ENCODE data around the gene TAF15. TPM values are rescaled to one million over a fixed set of nuclear protein-coding genes. Genes with fewer than 3 reads are reported as not detected.

TAF15 gene
- polyA plus RNA-seq, 1 of the 3 experiments (the other 2 are of a cell fraction): 78.0 TPM

GRCh38 chr17:35799942-35800341 lies 9.3 kb upstream of the TAF15 start (continued):
- TF ChIP-seq, protein P1, sequence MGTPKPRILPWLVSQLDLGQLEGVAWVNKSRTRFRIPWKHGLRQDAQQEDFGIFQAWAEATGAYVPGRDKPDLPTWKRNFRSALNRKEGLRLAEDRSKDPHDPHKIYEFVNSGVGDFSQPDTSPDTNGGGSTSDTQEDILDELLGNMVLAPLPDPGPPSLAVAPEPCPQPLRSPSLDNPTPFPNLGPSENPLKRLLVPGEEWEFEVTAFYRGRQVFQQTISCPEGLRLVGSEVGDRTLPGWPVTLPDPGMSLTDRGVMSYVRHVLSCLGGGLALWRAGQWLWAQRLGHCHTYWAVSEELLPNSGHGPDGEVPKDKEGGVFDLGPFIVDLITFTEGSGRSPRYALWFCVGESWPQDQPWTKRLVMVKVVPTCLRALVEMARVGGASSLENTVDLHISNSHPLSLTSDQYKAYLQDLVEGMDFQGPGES (IDR thresholded peaks at IDR 0.05; ENCODE audit: low read depth, low read length): no peak
- TF ChIP-seq RXRA (IDR thresholded peaks at IDR 0.05; ENCODE audit: borderline replicate concordance, low read depth) (no peak), TEAD4 (IDR thresholded peaks at IDR 0.05; ENCODE audit: borderline replicate concordance, insufficient read depth) (no peak), RFX5 (IDR thresholded peaks at IDR 0.05; ENCODE audit: low read length) (peak; percentile 31; the same call in 1 of the 2 replicates), CHD2 (IDR thresholded peaks at IDR 0.05; ENCODE audit: low read length, partially characterized antibody) (peak; percentile 60), POLR2AphosphoS5 (IDR thresholded peaks at IDR 0.05; ENCODE audit: low read depth, low read length) (no peak), NFIC (IDR thresholded peaks at IDR 0.05; ENCODE audit: borderline replicate concordance) (peak; percentile 84), ZBTB33 (IDR thresholded peaks at IDR 0.05; ENCODE audit: borderline replicate concordance, low read depth) (no peak), YY1 (IDR thresholded peaks at IDR 0.05; ENCODE audit: low read depth) (no peak), EZH2phosphoT487 (IDR thresholded peaks at IDR 0.05; ENCODE audit: borderline replicate concordance, low read depth) (no peak), GATA2 (CRISPR knock-in tag; IDR thresholded peaks at IDR 0.05) (no peak), SIN3A (IDR thresholded peaks at IDR 0.05; ENCODE audit: borderline replicate concordance, low read depth, low read length) (no peak), FOSL2 (IDR thresholded peaks at IDR 0.05; ENCODE audit: borderline replicate concordance, low read depth) (no peak), EP300 (IDR thresholded peaks at IDR 0.05; ENCODE audit: borderline replicate concordance in 1 of 2, low read depth in 1 of 2, low read length in 1 of 2) (peak in 1 of 2 experiments; percentile 80; a peak in 2 of 4 replicates), FOXJ3 (CRISPR knock-in tag; IDR thresholded peaks at IDR 0.05) (peak; percentile 66; the same call in 1 of the 2 replicates), NRF1 (IDR thresholded peaks at IDR 0.05; ENCODE audit: low read depth, low read length) (no peak), MXI1 (IDR thresholded peaks at IDR 0.05; ENCODE audit: low read depth, low read length) (peak; percentile 89), USF2 (IDR thresholded peaks at IDR 0.05; ENCODE audit: borderline replicate concordance, low read depth, low read length) (no peak), TAF1 (IDR thresholded peaks at IDR 0.05; ENCODE audit: borderline replicate concordance, low read depth, low read length) (no peak), JUND (IDR thresholded peaks at IDR 0.05) (no peak)
- TF ChIP-seq, protein P2, sequence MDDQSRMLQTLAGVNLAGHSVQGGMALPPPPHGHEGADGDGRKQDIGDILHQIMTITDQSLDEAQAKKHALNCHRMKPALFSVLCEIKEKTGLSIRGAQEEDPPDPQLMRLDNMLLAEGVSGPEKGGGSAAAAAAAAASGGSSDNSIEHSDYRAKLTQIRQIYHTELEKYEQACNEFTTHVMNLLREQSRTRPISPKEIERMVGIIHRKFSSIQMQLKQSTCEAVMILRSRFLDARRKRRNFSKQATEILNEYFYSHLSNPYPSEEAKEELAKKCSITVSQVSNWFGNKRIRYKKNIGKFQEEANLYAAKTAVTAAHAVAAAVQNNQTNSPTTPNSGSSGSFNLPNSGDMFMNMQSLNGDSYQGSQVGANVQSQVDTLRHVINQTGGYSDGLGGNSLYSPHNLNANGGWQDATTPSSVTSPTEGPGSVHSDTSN (IDR thresholded peaks at IDR 0.05): no peak
- TF ChIP-seq, protein P3, sequence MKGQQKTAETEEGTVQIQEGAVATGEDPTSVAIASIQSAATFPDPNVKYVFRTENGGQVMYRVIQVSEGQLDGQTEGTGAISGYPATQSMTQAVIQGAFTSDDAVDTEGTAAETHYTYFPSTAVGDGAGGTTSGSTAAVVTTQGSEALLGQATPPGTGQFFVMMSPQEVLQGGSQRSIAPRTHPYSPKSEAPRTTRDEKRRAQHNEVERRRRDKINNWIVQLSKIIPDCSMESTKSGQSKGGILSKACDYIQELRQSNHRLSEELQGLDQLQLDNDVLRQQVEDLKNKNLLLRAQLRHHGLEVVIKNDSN (IDR thresholded peaks at IDR 0.05; ENCODE audit: borderline replicate concordance, low read depth): no peak
